Fibroblast of skin of scalp (primary cell): ENCODE measurements around the gene CRYAA.
"Not testable (repeated sequence)": the region's sequence is repeated elsewhere in the genome, so short reads cannot be mapped to it uniquely, and the experiment has no call there.

Experiments used
- DNase-seq: peaks from one replicate; pipeline ENCODE4 v3.0.0-alpha.2; 2013

The CRYAA gene

GRCh38 chr21:43177043-43177906 is 8.5 kb downstream of the CRYAA start:
- DNase-seq: not testable (repeated sequence)

- DNase-seq: not testable (repeated sequence)
These were observed 9.5 kb downstream of the CRYAA start for GRCh38 chr21:43178175-43178826.

- not testable (repeated sequence) for DNase-seq
These were observed 12.2 kb downstream of the CRYAA start for GRCh38 chr21:43181033-43181432.

GRCh38 chr21:43187268-43187667 is 18.5 kb downstream of the CRYAA start:
- DNase-seq: not testable (repeated sequence)

GRCh38 chr21:43187715-43188114 is 18.9 kb downstream of the CRYAA start:
- DNase-seq: no peak

GRCh38 chr21:43188181-43188580 is 19.4 kb downstream of the CRYAA start:
- no peak for DNase-seq

- no peak for DNase-seq
These were observed 19.9 kb downstream of the CRYAA start for GRCh38 chr21:43188592-43189210.

GRCh38 chr21:43189936-43190335 is 21.1 kb downstream of the CRYAA start:
- no peak for DNase-seq

- DNase-seq: no peak
These were observed 21.7 kb downstream of the CRYAA start for GRCh38 chr21:43190544-43190943.

GRCh38 chr21:43190951-43191350 is 22.1 kb downstream of the CRYAA start:
- no peak for DNase-seq

GRCh38 chr21:43191521-43191920 is 22.7 kb downstream of the CRYAA start:
- no peak for DNase-seq

- no peak for DNase-seq
These were observed 23.2 kb downstream of the CRYAA start for GRCh38 chr21:43191971-43192370.

GRCh38 chr21:43192501-43193081 is 23.8 kb downstream of the CRYAA start:
- no peak for DNase-seq

GRCh38 chr21:43193088-43193650 is 24.4 kb downstream of the CRYAA start:
- DNase-seq: no peak

GRCh38 chr21:43193651-43194302 is 25.0 kb downstream of the CRYAA start:
- DNase-seq: peak; percentile 67

- DNase-seq: no peak
These were observed 25.7 kb downstream of the CRYAA start for GRCh38 chr21:43194303-43195120.

- no peak for DNase-seq
These were observed 26.6 kb downstream of the CRYAA start for GRCh38 chr21:43195121-43196021.

- no peak for DNase-seq
These were observed 28.0 kb downstream of the CRYAA start for GRCh38 chr21:43196826-43197225.

GRCh38 chr21:43198376-43198775 is 29.6 kb downstream of the CRYAA start:
- no peak for DNase-seq

GRCh38 chr21:43201491-43201890 is 32.7 kb downstream of the CRYAA start:
- DNase-seq: no peak
